ENCODE data around the gene RGS7. TPM values are rescaled to one million over a fixed set of nuclear protein-coding genes. Genes with fewer than 3 reads are reported as not detected.

RGS7 gene
- total RNA-seq, 1 experiment from 2014 or later = 1.5 TPM

- no peak overlapping the region for H3K27ac ChIP-seq (ENCODE audit: insufficient read length, low read depth, low read length)
- no peak overlapping the region for H2BK5ac ChIP-seq (ENCODE audit: insufficient read length, low read length)
- H3K23me2 ChIP-seq (ENCODE audit: insufficient read length, low read depth, low read length, poor library complexity, severe bottlenecking) = no peaks in the 10 kb centered on the region
- H3K9me3 ChIP-seq (ENCODE audit: control insufficient read depth, low read depth, low read length) = no peaks in the 10 kb centered on the region
- no peak overlapping the region for H4K91ac ChIP-seq (ENCODE audit: insufficient read length, low read depth, low read length)
- no peak overlapping the region for H4K8ac ChIP-seq (replicated peaks; ENCODE audit: insufficient read length, low read depth, low read length)
- H3K9me3 Mint-ChIP-seq = peaks cover 16 to 20% of the 10 kb centered on the region in 2 experiments
- H3K9ac ChIP-seq (ENCODE audit: extremely low read depth, insufficient read length, low read length) = no peak overlapping the region
- H2BK12ac ChIP-seq (ENCODE audit: insufficient read length, low read depth, low read length) = no peak overlapping the region
- H3K36me3 Mint-ChIP-seq (ENCODE audit: insufficient read depth in 1 of 3, low read depth in 3 of 3) = peaks cover 11 to 28% (median 14%) of the 10 kb centered on the region in 3 experiments
- H3K79me2 ChIP-seq (ENCODE audit: insufficient read depth, low read length) = no peaks in the 10 kb centered on the region
- TF ChIP-seq CTCF (conservative IDR thresholded peaks at IDR 0.05) = no peak
- no peak overlapping the region for H3K14ac ChIP-seq (ENCODE audit: insufficient read depth, low read length)
- no peak overlapping the region for H2BK120ac ChIP-seq (ENCODE audit: low read depth, low read length, poor library complexity, severe bottlenecking)
- no peak overlapping the region; a peak in 1 of 7 replicates for H3K27ac Mint-ChIP-seq
- no peak overlapping the region for H3K4me3 Mint-ChIP-seq
- no peak overlapping the region for H4K5ac ChIP-seq (ENCODE audit: insufficient read length, low read depth, low read length)
- H2AFZ ChIP-seq (ENCODE audit: low read length) = no peak overlapping the region
- no peaks in the 10 kb centered on the region for H3K4me1 ChIP-seq (ENCODE audit: insufficient read depth, low read length)
- peaks cover 3 to 5% of the 10 kb centered on the region in 2 experiments; a peak in 3 of 4 replicates for H3K4me1 Mint-ChIP-seq
- H3T11ph ChIP-seq (ENCODE audit: low read length) = no peak overlapping the region
- no peak overlapping the region for H3K23ac ChIP-seq (ENCODE audit: insufficient read length, low read depth, low read length)
- no peaks in the 10 kb centered on the region for H3K27me3 ChIP-seq (ENCODE audit: insufficient read depth, low read length)
- DNase-seq = no peak
- H3K79me1 ChIP-seq (ENCODE audit: insufficient read depth, low read depth, low read length, poor library complexity, severe bottlenecking) = no peaks in the 10 kb centered on the region
- H4K20me1 ChIP-seq (ENCODE audit: control insufficient read depth, insufficient read depth, insufficient read length) = no peaks in the 10 kb centered on the region
- no peak overlapping the region for H3K56ac ChIP-seq (ENCODE audit: insufficient read length, low read depth, low read length)
- H2BK20ac ChIP-seq (ENCODE audit: low read depth, low read length, poor library complexity, severe bottlenecking) = no peak overlapping the region
- no peak overlapping the region for H2BK15ac ChIP-seq (ENCODE audit: low read depth, low read length)
- no CpG with 5 or more reads among the region's 2 CpGs for WGBS (ENCODE audit: extremely low coverage, insufficient read length, low lambda C conversion rate)
- H3K4ac ChIP-seq (ENCODE audit: low read depth, low read length) = no peak overlapping the region
- no peak overlapping the region for H2AK5ac ChIP-seq (ENCODE audit: insufficient read length, low read length)
- H3K27me3 Mint-ChIP-seq (ENCODE audit: low read depth) = no peaks in the 10 kb centered on the region
- no peak overlapping the region for H3K4me2 ChIP-seq (ENCODE audit: insufficient read depth, insufficient read length, low read length)
- no peak overlapping the region for H3K18ac ChIP-seq (ENCODE audit: insufficient read length, low read depth, low read length)
These were observed 87.0 kb downstream of the RGS7 start for GRCh38 chr1:241270016-241270415.
